ENCODE data around the gene FARS2.

Gene FARS2

GRCh38 chr6:5624256-5624655 is 362.9 kb downstream of the FARS2 start:
- H3K4me1 ChIP-seq: peaks cover 17% of the 10 kb centered on the region

GRCh38 chr6:5626727-5627426 is 365.6 kb downstream of the FARS2 start:
- Histone ChIP-seq H3K27me3 (no peaks in the 10 kb centered on the region), H3K4me3 (no peak overlapping the region), H3K36me3 (no peaks in the 10 kb centered on the region), H4K20me1 (no peaks in the 10 kb centered on the region), H3K27ac (no peak overlapping the region), H3K4me2 (peak overlapping the region; percentile 42), H3K4me1 (peaks cover 11% of the 10 kb centered on the region), H3K9me3 (no peaks in the 10 kb centered on the region), H3K9ac (no peak overlapping the region)
- no peak for TF ChIP-seq Cebpa-rat (IDR thresholded peaks at IDR 0.05)

More at GRCh38 chr6:5624256-5624655, 362.9 kb downstream of the FARS2 start:
- Histone ChIP-seq H3K9ac (no peak overlapping the region), H3K4me3 (no peak overlapping the region), H3K27ac (no peak overlapping the region), H3K4me2 (no peak overlapping the region), H3K36me3 (no peaks in the 10 kb centered on the region; the same call in 1 of the 2 replicates), H3K27me3 (no peaks in the 10 kb centered on the region), H4K20me1 (no peaks in the 10 kb centered on the region), H3K9me3 (no peaks in the 10 kb centered on the region)
- no peak for TF ChIP-seq Cebpa-rat (IDR thresholded peaks at IDR 0.05)

GRCh38 chr6:5630636-5631035 is 369.3 kb downstream of the FARS2 start:
- H3K9ac ChIP-seq: no peak overlapping the region
- no peaks in the 10 kb centered on the region for H3K9me3 ChIP-seq
- H3K36me3 ChIP-seq: no peaks in the 10 kb centered on the region
- H3K4me1 ChIP-seq: peaks cover 15% of the 10 kb centered on the region
- no peak overlapping the region for H3K27ac ChIP-seq
- H3K4me3 ChIP-seq: no peak overlapping the region
- no peaks in the 10 kb centered on the region for H3K27me3 ChIP-seq
- no peak for TF ChIP-seq Cebpa-rat (IDR thresholded peaks at IDR 0.05)
- no peaks in the 10 kb centered on the region for H4K20me1 ChIP-seq
- no peak overlapping the region for H3K4me2 ChIP-seq

- Histone ChIP-seq H3K27ac (no peak overlapping the region), H3K4me3 (no peak overlapping the region), H4K20me1 (no peaks in the 10 kb centered on the region), H3K4me1 (peaks cover 5% of the 10 kb centered on the region), H3K36me3 (no peaks in the 10 kb centered on the region; the same call in 1 of the 2 replicates), H3K9me3 (no peaks in the 10 kb centered on the region), H3K9ac (no peak overlapping the region), H3K27me3 (no peaks in the 10 kb centered on the region), H3K4me2 (0 out of 2 replicates have a peak overlapping the region, but pooled peaks have one; percentile 25)
- no peak for TF ChIP-seq Cebpa-rat (IDR thresholded peaks at IDR 0.05)
Observed at GRCh38 chr6:5632348-5632935, 371.1 kb downstream of the FARS2 start.

- H3K27ac ChIP-seq: no peak overlapping the region
Observed at GRCh38 chr6:5634525-5634924, 373.2 kb downstream of the FARS2 start.

GRCh38 chr6:5636210-5637030 is 375.1 kb downstream of the FARS2 start:
- no peak overlapping the region for H3K4me2 ChIP-seq
- H4K20me1 ChIP-seq: no peaks in the 10 kb centered on the region
- peaks cover 3% of the 10 kb centered on the region for H3K4me1 ChIP-seq
- H3K4me3 ChIP-seq: no peak overlapping the region
- no peak overlapping the region for H3K27ac ChIP-seq
- H3K36me3 ChIP-seq: peaks cover 14% of the 10 kb centered on the region
- no peak for TF ChIP-seq Cebpa-rat (IDR thresholded peaks at IDR 0.05)
- H3K9ac ChIP-seq: no peak overlapping the region
- H3K27me3 ChIP-seq: no peaks in the 10 kb centered on the region
- peaks cover 23% of the 10 kb centered on the region for H3K9me3 ChIP-seq

More at GRCh38 chr6:5634525-5634924, 373.2 kb downstream of the FARS2 start:
- TF ChIP-seq Cebpa-rat (IDR thresholded peaks at IDR 0.05): no peak
- Histone ChIP-seq H3K36me3 (no peaks in the 10 kb centered on the region; the same call in 1 of the 2 replicates), H3K9me3 (peaks cover 4% of the 10 kb centered on the region), H3K27me3 (no peaks in the 10 kb centered on the region), H3K9ac (no peak overlapping the region), H3K4me1 (peaks cover 3% of the 10 kb centered on the region), H3K4me2 (no peak overlapping the region), H4K20me1 (no peaks in the 10 kb centered on the region), H3K4me3 (no peak overlapping the region)

GRCh38 chr6:5637714-5638113 is 376.4 kb downstream of the FARS2 start:
- Histone ChIP-seq H3K27ac (no peak overlapping the region), H3K4me3 (no peak overlapping the region), H3K36me3 (peaks cover 14% of the 10 kb centered on the region), H3K4me2 (no peak overlapping the region), H3K4me1 (peaks cover 2% of the 10 kb centered on the region), H3K9ac (no peak overlapping the region), H4K20me1 (no peaks in the 10 kb centered on the region), H3K9me3 (peaks cover 24% of the 10 kb centered on the region), H3K27me3 (no peaks in the 10 kb centered on the region)
- no peak for TF ChIP-seq Cebpa-rat (IDR thresholded peaks at IDR 0.05)

GRCh38 chr6:5638666-5639065 is 377.4 kb downstream of the FARS2 start:
- TF ChIP-seq Cebpa-rat (IDR thresholded peaks at IDR 0.05): no peak
- H3K27ac ChIP-seq: no peak overlapping the region
- H3K4me2 ChIP-seq: no peak overlapping the region
- H3K4me3 ChIP-seq: no peak overlapping the region
- H3K4me1 ChIP-seq: no peaks in the 10 kb centered on the region
- peaks cover 24% of the 10 kb centered on the region for H3K9me3 ChIP-seq
- no peaks in the 10 kb centered on the region for H4K20me1 ChIP-seq
- H3K27me3 ChIP-seq: no peaks in the 10 kb centered on the region
- no peak overlapping the region for H3K9ac ChIP-seq
- H3K36me3 ChIP-seq: peaks cover 14% of the 10 kb centered on the region

GRCh38 chr6:5639193-5639592 is 377.9 kb downstream of the FARS2 start:
- Histone ChIP-seq H3K4me3 (no peak overlapping the region), H4K20me1 (no peaks in the 10 kb centered on the region), H3K36me3 (peaks cover 14% of the 10 kb centered on the region), H3K9ac (no peak overlapping the region), H3K27ac (no peak overlapping the region), H3K4me1 (no peaks in the 10 kb centered on the region), H3K4me2 (no peak overlapping the region), H3K27me3 (no peaks in the 10 kb centered on the region), H3K9me3 (peaks cover 24% of the 10 kb centered on the region)
- no peak for TF ChIP-seq Cebpa-rat (IDR thresholded peaks at IDR 0.05)

GRCh38 chr6:5640614-5641013 is 379.3 kb downstream of the FARS2 start:
- Histone ChIP-seq H3K9me3 (peaks cover 24% of the 10 kb centered on the region), H3K27me3 (no peaks in the 10 kb centered on the region)
- TF ChIP-seq Cebpa-rat (IDR thresholded peaks at IDR 0.05): no peak

More at GRCh38 chr6:5640614-5641013, 379.3 kb downstream of the FARS2 start:
- peaks cover 14% of the 10 kb centered on the region for H3K36me3 ChIP-seq
- H4K20me1 ChIP-seq: no peaks in the 10 kb centered on the region
- H3K27ac ChIP-seq: no peak overlapping the region
- no peak overlapping the region for H3K9ac ChIP-seq
- no peak overlapping the region for H3K4me3 ChIP-seq
- no peak overlapping the region for H3K4me2 ChIP-seq
- no peaks in the 10 kb centered on the region for H3K4me1 ChIP-seq

All from BLaER1 (cell line).